Measurements from ENCODE around the gene ARHGEF4. TPM values are rescaled to one million over a fixed set of nuclear protein-coding genes. Genes with fewer than 3 reads are reported as not detected.

The ARHGEF4 gene
- total and polyA plus RNA-seq, 2 experiments from 2014 or later, result 4.6 to 16.6 TPM

DNA sequence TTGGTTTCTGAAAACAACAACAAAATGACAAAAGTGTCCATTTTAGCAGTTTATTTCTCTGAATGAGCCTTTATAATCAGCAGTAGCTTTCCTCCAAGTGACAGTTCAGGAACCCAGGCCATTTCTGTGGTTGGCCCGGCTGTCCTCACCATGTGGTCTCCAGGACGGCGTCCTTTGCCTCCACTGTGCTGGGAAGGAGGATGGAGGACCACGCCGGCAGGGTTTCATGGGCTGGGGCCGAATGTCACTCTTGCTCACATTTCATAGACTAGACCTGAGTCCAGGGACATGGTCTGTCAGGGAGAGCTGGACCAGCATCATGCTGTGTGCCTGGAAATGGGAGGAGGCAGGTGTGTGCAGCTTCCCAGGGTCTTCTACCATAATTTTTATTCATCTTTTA lies 50.9 kb downstream of the ARHGEF4 start (continued):
- TF ChIP-seq, protein P1, sequence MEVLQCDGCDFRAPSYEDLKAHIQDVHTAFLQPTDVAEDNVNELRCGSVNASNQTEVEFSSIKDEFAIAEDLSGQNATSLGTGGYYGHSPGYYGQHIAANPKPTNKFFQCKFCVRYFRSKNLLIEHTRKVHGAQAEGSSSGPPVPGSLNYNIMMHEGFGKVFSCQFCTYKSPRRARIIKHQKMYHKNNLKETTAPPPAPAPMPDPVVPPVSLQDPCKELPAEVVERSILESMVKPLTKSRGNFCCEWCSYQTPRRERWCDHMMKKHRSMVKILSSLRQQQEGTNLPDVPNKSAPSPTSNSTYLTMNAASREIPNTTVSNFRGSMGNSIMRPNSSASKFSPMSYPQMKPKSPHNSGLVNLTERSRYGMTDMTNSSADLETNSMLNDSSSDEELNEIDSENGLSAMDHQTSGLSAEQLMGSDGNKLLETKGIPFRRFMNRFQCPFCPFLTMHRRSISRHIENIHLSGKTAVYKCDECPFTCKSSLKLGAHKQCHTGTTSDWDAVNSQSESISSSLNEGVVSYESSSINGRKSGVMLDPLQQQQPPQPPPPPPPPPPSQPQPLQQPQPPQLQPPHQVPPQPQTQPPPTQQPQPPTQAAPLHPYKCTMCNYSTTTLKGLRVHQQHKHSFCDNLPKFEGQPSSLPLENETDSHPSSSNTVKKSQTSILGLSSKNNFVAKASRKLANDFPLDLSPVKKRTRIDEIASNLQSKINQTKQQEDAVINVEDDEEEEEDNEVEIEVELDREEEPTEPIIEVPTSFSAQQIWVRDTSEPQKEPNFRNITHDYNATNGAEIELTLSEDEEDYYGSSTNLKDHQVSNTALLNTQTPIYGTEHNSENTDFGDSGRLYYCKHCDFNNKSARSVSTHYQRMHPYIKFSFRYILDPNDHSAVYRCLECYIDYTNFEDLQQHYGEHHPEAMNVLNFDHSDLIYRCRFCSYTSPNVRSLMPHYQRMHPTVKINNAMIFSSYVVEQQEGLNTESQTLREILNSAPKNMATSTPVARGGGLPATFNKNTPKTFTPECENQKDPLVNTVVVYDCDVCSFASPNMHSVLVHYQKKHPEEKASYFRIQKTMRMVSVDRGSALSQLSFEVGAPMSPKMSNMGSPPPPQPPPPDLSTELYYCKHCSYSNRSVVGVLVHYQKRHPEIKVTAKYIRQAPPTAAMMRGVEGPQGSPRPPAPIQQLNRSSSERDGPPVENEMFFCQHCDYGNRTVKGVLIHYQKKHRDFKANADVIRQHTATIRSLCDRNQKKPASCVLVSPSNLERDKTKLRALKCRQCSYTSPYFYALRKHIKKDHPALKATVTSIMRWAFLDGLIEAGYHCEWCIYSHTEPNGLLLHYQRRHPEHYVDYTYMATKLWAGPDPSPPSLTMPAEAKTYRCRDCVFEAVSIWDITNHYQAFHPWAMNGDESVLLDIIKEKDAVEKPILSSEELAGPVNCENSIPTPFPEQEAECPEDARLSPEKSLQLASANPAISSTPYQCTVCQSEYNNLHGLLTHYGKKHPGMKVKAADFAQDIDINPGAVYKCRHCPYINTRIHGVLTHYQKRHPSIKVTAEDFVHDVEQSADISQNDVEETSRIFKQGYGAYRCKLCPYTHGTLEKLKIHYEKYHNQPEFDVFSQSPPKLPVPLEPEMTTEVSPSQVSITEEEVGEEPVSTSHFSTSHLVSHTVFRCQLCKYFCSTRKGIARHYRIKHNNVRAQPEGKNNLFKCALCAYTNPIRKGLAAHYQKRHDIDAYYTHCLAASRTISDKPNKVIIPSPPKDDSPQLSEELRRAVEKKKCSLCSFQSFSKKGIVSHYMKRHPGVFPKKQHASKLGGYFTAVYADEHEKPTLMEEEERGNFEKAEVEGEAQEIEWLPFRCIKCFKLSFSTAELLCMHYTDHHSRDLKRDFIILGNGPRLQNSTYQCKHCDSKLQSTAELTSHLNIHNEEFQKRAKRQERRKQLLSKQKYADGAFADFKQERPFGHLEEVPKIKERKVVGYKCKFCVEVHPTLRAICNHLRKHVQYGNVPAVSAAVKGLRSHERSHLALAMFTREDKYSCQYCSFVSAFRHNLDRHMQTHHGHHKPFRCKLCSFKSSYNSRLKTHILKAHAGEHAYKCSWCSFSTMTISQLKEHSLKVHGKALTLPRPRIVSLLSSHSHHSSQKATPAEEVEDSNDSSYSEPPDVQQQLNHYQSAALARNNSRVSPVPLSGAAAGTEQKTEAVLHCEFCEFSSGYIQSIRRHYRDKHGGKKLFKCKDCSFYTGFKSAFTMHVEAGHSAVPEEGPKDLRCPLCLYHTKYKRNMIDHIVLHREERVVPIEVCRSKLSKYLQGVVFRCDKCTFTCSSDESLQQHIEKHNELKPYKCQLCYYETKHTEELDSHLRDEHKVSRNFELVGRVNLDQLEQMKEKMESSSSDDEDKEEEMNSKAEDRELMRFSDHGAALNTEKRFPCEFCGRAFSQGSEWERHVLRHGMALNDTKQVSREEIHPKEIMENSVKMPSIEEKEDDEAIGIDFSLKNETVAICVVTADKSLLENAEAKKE (CRISPR knock-in tag; IDR thresholded peaks at IDR 0.05), result no peak

DNA sequence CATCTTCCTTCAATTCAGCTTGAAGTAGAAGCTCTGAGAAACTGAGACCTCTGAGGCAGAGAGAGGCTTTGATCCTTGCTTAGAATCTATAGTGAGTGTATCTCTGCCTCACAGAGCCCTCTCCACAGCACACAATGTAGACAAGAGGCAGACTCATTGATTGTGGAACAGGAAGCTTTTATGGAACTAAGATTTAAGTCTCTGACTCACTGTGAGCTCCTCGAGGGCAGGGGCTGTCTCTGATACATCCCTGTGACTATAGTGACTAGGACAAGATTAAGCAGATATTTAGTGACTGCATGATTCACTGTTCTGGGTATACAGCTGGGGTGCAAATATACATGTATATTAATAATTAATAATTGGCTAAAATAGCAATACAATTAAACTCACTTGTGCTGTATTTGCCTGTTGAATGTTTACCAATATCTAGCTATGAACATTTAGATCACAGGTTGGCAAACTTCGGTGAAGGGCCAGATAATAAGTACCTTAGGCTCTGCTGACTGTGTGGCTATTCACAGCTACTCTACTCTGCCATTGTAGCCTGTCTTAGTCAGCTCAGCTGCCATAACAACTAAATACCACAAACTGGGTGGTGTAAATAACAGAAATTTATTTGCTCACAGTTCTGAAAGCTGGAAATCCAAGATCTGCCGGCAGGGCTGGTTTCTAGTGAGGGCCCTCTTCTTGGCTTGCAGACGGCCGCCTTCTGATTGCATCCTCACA lies 54.4 kb downstream of the ARHGEF4 start:
- Histone ChIP-seq H3K79me2 (replicated peaks; ENCODE audit: insufficient read depth) (no peaks in the 10 kb centered on the region), H3K27me3 (ENCODE audit: insufficient read depth) (no peaks in the 10 kb centered on the region), H4K20me1 (replicated peaks; ENCODE audit: insufficient read depth) (no peaks in the 10 kb centered on the region; the same call in 1 of the 2 replicates), H3K9me2 (ENCODE audit: insufficient read depth) (no peaks in the 10 kb centered on the region), H3K36me3 (ENCODE audit: insufficient read depth) (no peaks in the 10 kb centered on the region), H3K4me3 (no peak overlapping the region), H2AFZ (no peak overlapping the region), H3K4me2 (no peak overlapping the region), H3F3A (replicated peaks; ENCODE audit: low read depth) (no peaks in the 10 kb centered on the region), H3K4me1 (ENCODE audit: insufficient read depth) (no peaks in the 10 kb centered on the region), H3K27ac (ENCODE audit: low read depth) (no peak overlapping the region)
- no peaks in the 10 kb centered on the region; the same call in 2 of the 3 replicates for H3K36me3 Mint-ChIP-seq (ENCODE audit: low read depth)
- DNase-seq (ENCODE audit: low spot score), result no peak
- H3K4me3 Mint-ChIP-seq, result no peak overlapping the region
- peaks cover 13% of the 10 kb centered on the region for H3K4me1 Mint-ChIP-seq
- no peaks in the 10 kb centered on the region; the same call in 2 of the 3 replicates for H3K9me3 Mint-ChIP-seq
- ATAC-seq, result no peak
- H3K27ac Mint-ChIP-seq, result no peak overlapping the region
- H3K27me3 Mint-ChIP-seq (ENCODE audit: insufficient read depth, low read depth, poor library complexity), result peaks cover 7% of the 10 kb centered on the region
- TF ChIP-seq, protein P2, sequence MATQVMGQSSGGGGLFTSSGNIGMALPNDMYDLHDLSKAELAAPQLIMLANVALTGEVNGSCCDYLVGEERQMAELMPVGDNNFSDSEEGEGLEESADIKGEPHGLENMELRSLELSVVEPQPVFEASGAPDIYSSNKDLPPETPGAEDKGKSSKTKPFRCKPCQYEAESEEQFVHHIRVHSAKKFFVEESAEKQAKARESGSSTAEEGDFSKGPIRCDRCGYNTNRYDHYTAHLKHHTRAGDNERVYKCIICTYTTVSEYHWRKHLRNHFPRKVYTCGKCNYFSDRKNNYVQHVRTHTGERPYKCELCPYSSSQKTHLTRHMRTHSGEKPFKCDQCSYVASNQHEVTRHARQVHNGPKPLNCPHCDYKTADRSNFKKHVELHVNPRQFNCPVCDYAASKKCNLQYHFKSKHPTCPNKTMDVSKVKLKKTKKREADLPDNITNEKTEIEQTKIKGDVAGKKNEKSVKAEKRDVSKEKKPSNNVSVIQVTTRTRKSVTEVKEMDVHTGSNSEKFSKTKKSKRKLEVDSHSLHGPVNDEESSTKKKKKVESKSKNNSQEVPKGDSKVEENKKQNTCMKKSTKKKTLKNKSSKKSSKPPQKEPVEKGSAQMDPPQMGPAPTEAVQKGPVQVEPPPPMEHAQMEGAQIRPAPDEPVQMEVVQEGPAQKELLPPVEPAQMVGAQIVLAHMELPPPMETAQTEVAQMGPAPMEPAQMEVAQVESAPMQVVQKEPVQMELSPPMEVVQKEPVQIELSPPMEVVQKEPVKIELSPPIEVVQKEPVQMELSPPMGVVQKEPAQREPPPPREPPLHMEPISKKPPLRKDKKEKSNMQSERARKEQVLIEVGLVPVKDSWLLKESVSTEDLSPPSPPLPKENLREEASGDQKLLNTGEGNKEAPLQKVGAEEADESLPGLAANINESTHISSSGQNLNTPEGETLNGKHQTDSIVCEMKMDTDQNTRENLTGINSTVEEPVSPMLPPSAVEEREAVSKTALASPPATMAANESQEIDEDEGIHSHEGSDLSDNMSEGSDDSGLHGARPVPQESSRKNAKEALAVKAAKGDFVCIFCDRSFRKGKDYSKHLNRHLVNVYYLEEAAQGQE (IDR thresholded peaks at IDR 0.05; ENCODE audit: unreplicated experiment), result no peak
- TF ChIP-seq, protein P3, sequence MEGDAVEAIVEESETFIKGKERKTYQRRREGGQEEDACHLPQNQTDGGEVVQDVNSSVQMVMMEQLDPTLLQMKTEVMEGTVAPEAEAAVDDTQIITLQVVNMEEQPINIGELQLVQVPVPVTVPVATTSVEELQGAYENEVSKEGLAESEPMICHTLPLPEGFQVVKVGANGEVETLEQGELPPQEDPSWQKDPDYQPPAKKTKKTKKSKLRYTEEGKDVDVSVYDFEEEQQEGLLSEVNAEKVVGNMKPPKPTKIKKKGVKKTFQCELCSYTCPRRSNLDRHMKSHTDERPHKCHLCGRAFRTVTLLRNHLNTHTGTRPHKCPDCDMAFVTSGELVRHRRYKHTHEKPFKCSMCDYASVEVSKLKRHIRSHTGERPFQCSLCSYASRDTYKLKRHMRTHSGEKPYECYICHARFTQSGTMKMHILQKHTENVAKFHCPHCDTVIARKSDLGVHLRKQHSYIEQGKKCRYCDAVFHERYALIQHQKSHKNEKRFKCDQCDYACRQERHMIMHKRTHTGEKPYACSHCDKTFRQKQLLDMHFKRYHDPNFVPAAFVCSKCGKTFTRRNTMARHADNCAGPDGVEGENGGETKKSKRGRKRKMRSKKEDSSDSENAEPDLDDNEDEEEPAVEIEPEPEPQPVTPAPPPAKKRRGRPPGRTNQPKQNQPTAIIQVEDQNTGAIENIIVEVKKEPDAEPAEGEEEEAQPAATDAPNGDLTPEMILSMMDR (conservative IDR thresholded peaks at IDR 0.05; ENCODE audit: low read depth in 2 of 2), result no peak
- TF ChIP-seq, protein P4, sequence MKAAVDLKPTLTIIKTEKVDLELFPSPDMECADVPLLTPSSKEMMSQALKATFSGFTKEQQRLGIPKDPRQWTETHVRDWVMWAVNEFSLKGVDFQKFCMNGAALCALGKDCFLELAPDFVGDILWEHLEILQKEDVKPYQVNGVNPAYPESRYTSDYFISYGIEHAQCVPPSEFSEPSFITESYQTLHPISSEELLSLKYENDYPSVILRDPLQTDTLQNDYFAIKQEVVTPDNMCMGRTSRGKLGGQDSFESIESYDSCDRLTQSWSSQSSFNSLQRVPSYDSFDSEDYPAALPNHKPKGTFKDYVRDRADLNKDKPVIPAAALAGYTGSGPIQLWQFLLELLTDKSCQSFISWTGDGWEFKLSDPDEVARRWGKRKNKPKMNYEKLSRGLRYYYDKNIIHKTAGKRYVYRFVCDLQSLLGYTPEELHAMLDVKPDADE (IDR thresholded peaks at IDR 0.05), result no peak

Measured in GM23338 (cell line).